OCI-LY3 (cell line): Measurements from ENCODE around the gene CPA3.

Experiments
- H2AFZ ChIP-seq: fragments of 200-600, 300-600 bp; shearing (Covaris generic); 2 replicates; pipeline ENCODE4 v1.6.0; 2014; ENCODE audit warnings: antibody characterized with exemption, low read depth, low read length
- H3K27ac ChIP-seq: fragments of 200-600, 300-600 bp; sonication (generic); 2 replicates; pipeline ENCODE4 v1.5.1; 2014; ENCODE audit warnings: mild to moderate bottlenecking, low read length, moderate library complexity, mixed read lengths
- H3K27me3 ChIP-seq: fragments of 200-600, 300-600 bp; sonication (generic); 2 replicates; pipeline ENCODE4 v1.6.1; 2014; ENCODE audit warnings: low read depth, low read length, mixed read lengths
- H3K36me3 ChIP-seq: fragments of 200-600, 300-600 bp; sonication (generic); replicated peaks from 2 replicates; pipeline ENCODE3; 2014; ENCODE audit warnings: low read depth, low read length, mixed read lengths
- H3K4me1 ChIP-seq: fragments of 300-600, 200-600 bp; sonication (generic); 2 replicates; pipeline ENCODE4 v1.6.1; 2014; ENCODE audit warnings: low read length, mixed read lengths
- H3K4me2 ChIP-seq: fragments of 200-600, 300-600 bp; sonication (generic); 2 replicates; pipeline ENCODE4 v1.6.1; 2014; ENCODE audit warnings: low read length, mixed read lengths
- H3K4me3 ChIP-seq: fragments of 300-600, 200-600 bp; sonication (generic); 2 replicates; pipeline ENCODE4 v1.5.1; 2014; ENCODE audit warnings: antibody characterized with exemption, mild to moderate bottlenecking, low read length, moderate library complexity
- H3K79me2 ChIP-seq: fragments of 300-600, 200-600 bp; shearing (Covaris generic); 2 replicates; pipeline ENCODE4 v1.6.1; 2014; ENCODE audit warnings: mild to moderate bottlenecking, low read length, mixed read lengths
- H3K9ac ChIP-seq: fragments of 300-600, 200-600 bp; shearing (Covaris generic); 2 replicates; pipeline ENCODE4 v1.6.0; 2014; ENCODE audit warnings: mild to moderate bottlenecking, low read length, moderate library complexity
- H3K9me3 ChIP-seq: fragments of 200-600, 300-600 bp; shearing (Covaris generic); 2 replicates; pipeline ENCODE4 v1.6.1; 2014; ENCODE audit warnings: low read length, mixed read lengths; ENCODE audit not compliant: insufficient read depth
- H4K20me1 ChIP-seq: fragments of 200-600, 300-600 bp; sonication (generic); 2 replicates; pipeline ENCODE4 v1.6.1; 2016; ENCODE audit warnings: low read length, mixed read lengths; ENCODE audit not compliant: insufficient read depth
- CTCF ChIP-seq: fragments of 200-600, 300-600 bp; sonication (generic); IDR thresholded peaks from 2 replicates; pipeline ENCODE4 v1.5.1; 2014; ENCODE audit warnings: antibody characterized with exemption, low read length, low read depth
- EZH2phosphoT487 ChIP-seq: fragments of 200-600 bp; shearing (Covaris generic); IDR thresholded peaks from 2 replicates; pipeline ENCODE4 v1.6.1; 2018; ENCODE audit warnings: antibody characterized with exemption, mixed run types, low read depth

Gene CPA3

GRCh38 chr3:148828136-148828690 lies 36.9 kb upstream of the CPA3 start:
- no peak overlapping the region for H3K27ac ChIP-seq
- H3K9me3 ChIP-seq: no peaks in the 10 kb centered on the region
- no peak overlapping the region for H3K4me2 ChIP-seq
- no peaks in the 10 kb centered on the region for H3K27me3 ChIP-seq
- TF ChIP-seq EZH2phosphoT487 (no peak), CTCF (no peak)
- H3K36me3 ChIP-seq: no peaks in the 10 kb centered on the region
- no peak overlapping the region for H3K9ac ChIP-seq
- no peak overlapping the region for H2AFZ ChIP-seq
- no peaks in the 10 kb centered on the region for H3K4me1 ChIP-seq
- no peak overlapping the region for H3K4me3 ChIP-seq
- H3K79me2 ChIP-seq: no peaks in the 10 kb centered on the region
- H4K20me1 ChIP-seq: no peaks in the 10 kb centered on the region

GRCh38 chr3:148829926-148830325 lies 35.2 kb upstream of the CPA3 start:
- no peak overlapping the region for H3K4me2 ChIP-seq
- no peak overlapping the region for H3K9ac ChIP-seq
- H2AFZ ChIP-seq: no peak overlapping the region
- H3K4me3 ChIP-seq: no peak overlapping the region
- H3K79me2 ChIP-seq: no peaks in the 10 kb centered on the region
- no peaks in the 10 kb centered on the region for H3K36me3 ChIP-seq
- H3K9me3 ChIP-seq: no peaks in the 10 kb centered on the region
- no peaks in the 10 kb centered on the region for H3K27me3 ChIP-seq
- H4K20me1 ChIP-seq: no peaks in the 10 kb centered on the region
- H3K4me1 ChIP-seq: no peaks in the 10 kb centered on the region
- TF ChIP-seq EZH2phosphoT487: no peak
- no peak for TF ChIP-seq CTCF
- H3K27ac ChIP-seq: no peak overlapping the region

- H2AFZ ChIP-seq: no peak overlapping the region
- TF ChIP-seq CTCF (no peak), EZH2phosphoT487 (no peak)
- no peaks in the 10 kb centered on the region for H4K20me1 ChIP-seq
- no peaks in the 10 kb centered on the region for H3K9me3 ChIP-seq
- H3K79me2 ChIP-seq: no peaks in the 10 kb centered on the region
- no peak overlapping the region for H3K4me2 ChIP-seq
- H3K36me3 ChIP-seq: no peaks in the 10 kb centered on the region
- H3K27me3 ChIP-seq: no peaks in the 10 kb centered on the region
- no peak overlapping the region for H3K4me3 ChIP-seq
- no peak overlapping the region for H3K27ac ChIP-seq
- H3K9ac ChIP-seq: no peak overlapping the region
- no peaks in the 10 kb centered on the region for H3K4me1 ChIP-seq
Observed at GRCh38 chr3:148833223-148833622, 31.9 kb upstream of the CPA3 start.

GRCh38 chr3:148839805-148840204 lies 25.3 kb upstream of the CPA3 start:
- Histone ChIP-seq H3K4me1 (no peaks in the 10 kb centered on the region), H3K27ac (no peak overlapping the region), H4K20me1 (no peaks in the 10 kb centered on the region), H3K4me2 (no peak overlapping the region), H2AFZ (no peak overlapping the region), H3K9ac (no peak overlapping the region), H3K27me3 (no peaks in the 10 kb centered on the region), H3K4me3 (no peak overlapping the region), H3K9me3 (no peaks in the 10 kb centered on the region), H3K79me2 (no peaks in the 10 kb centered on the region), H3K36me3 (no peaks in the 10 kb centered on the region)
- TF ChIP-seq EZH2phosphoT487 (no peak), CTCF (no peak)
